Measurements from ENCODE around the gene KIF3A.

KIF3A gene

GRCh38 chr5:132785365-132785764, 48.0 kb upstream of the KIF3A start:
- Histone ChIP-seq H4K20me1 (ENCODE audit: insufficient read depth, low read length, poor library complexity, severe bottlenecking) (no peaks in the 10 kb centered on the region), H3F3A (ENCODE audit: low read depth) (no peaks in the 10 kb centered on the region), H2AFZ (ENCODE audit: low read length) (no peak overlapping the region), H3K4me1 (ENCODE audit: insufficient read depth, low read length, poor library complexity, severe bottlenecking) (no peaks in the 10 kb centered on the region), H3K36me3 (ENCODE audit: insufficient read depth, low read length) (no peaks in the 10 kb centered on the region), H3K9ac (ENCODE audit: low read depth, low read length, poor library complexity, severe bottlenecking) (no peak overlapping the region), H3K79me2 (ENCODE audit: insufficient read depth, low read length) (no peaks in the 10 kb centered on the region), H3K9me2 (replicated peaks; ENCODE audit: low read depth, low read length) (no peaks in the 10 kb centered on the region), H3K4me2 (ENCODE audit: low read depth, low read length, poor library complexity, severe bottlenecking) (no peak overlapping the region), H3K27me3 (ENCODE audit: insufficient read depth, low read length, poor library complexity, severe bottlenecking) (no peaks in the 10 kb centered on the region), H3K4me3 (ENCODE audit: low read length, poor library complexity, severe bottlenecking) (no peak overlapping the region), H3K9me3 (ENCODE audit: insufficient read depth, low read depth, low read length) (no peaks in the 10 kb centered on the region)
- TF ChIP-seq EZH2phosphoT487 (IDR thresholded peaks at IDR 0.05; ENCODE audit: borderline replicate concordance), result no peak
- no peak for TF ChIP-seq CTCF (conservative IDR thresholded peaks at IDR 0.05; ENCODE audit: low read length)

- Histone ChIP-seq H3K36me3 (ENCODE audit: insufficient read depth, low read length) (no peaks in the 10 kb centered on the region), H3K9ac (ENCODE audit: low read depth, low read length, poor library complexity, severe bottlenecking) (no peak overlapping the region), H3K4me2 (ENCODE audit: low read depth, low read length, poor library complexity, severe bottlenecking) (no peak overlapping the region), H4K20me1 (ENCODE audit: insufficient read depth, low read length, poor library complexity, severe bottlenecking) (no peaks in the 10 kb centered on the region), H3K4me3 (ENCODE audit: low read length, poor library complexity, severe bottlenecking) (no peak overlapping the region), H3F3A (ENCODE audit: low read depth) (no peaks in the 10 kb centered on the region), H3K4me1 (ENCODE audit: insufficient read depth, low read length, poor library complexity, severe bottlenecking) (peaks cover 4% of the 10 kb centered on the region), H3K9me2 (replicated peaks; ENCODE audit: low read depth, low read length) (no peaks in the 10 kb centered on the region), H3K79me2 (ENCODE audit: insufficient read depth, low read length) (no peaks in the 10 kb centered on the region), H2AFZ (ENCODE audit: low read length) (no peak overlapping the region), H3K27me3 (ENCODE audit: insufficient read depth, low read length, poor library complexity, severe bottlenecking) (no peaks in the 10 kb centered on the region), H3K9me3 (ENCODE audit: insufficient read depth, low read depth, low read length) (no peaks in the 10 kb centered on the region)
- TF ChIP-seq CTCF (conservative IDR thresholded peaks at IDR 0.05; ENCODE audit: low read length) (no peak), EZH2phosphoT487 (IDR thresholded peaks at IDR 0.05; ENCODE audit: borderline replicate concordance) (no peak)
Observed at GRCh38 chr5:132782101-132782500, 44.8 kb upstream of the KIF3A start.

- Histone ChIP-seq H3K9me2 (replicated peaks; ENCODE audit: low read depth, low read length) (no peaks in the 10 kb centered on the region), H3K27me3 (ENCODE audit: insufficient read depth, low read length, poor library complexity, severe bottlenecking) (no peaks in the 10 kb centered on the region), H3K9ac (ENCODE audit: low read depth, low read length, poor library complexity, severe bottlenecking) (no peak overlapping the region), H3K4me1 (ENCODE audit: insufficient read depth, low read length, poor library complexity, severe bottlenecking) (peaks cover 4% of the 10 kb centered on the region), H3K36me3 (ENCODE audit: insufficient read depth, low read length) (no peaks in the 10 kb centered on the region), H3K4me3 (ENCODE audit: low read length, poor library complexity, severe bottlenecking) (no peak overlapping the region), H3K9me3 (ENCODE audit: insufficient read depth, low read depth, low read length) (no peaks in the 10 kb centered on the region), H2AFZ (ENCODE audit: low read length) (no peak overlapping the region), H4K20me1 (ENCODE audit: insufficient read depth, low read length, poor library complexity, severe bottlenecking) (no peaks in the 10 kb centered on the region), H3K79me2 (ENCODE audit: insufficient read depth, low read length) (no peaks in the 10 kb centered on the region), H3K4me2 (ENCODE audit: low read depth, low read length, poor library complexity, severe bottlenecking) (no peak overlapping the region), H3F3A (ENCODE audit: low read depth) (no peaks in the 10 kb centered on the region)
- no peak for TF ChIP-seq CTCF (conservative IDR thresholded peaks at IDR 0.05; ENCODE audit: low read length)
- no peak for TF ChIP-seq EZH2phosphoT487 (IDR thresholded peaks at IDR 0.05; ENCODE audit: borderline replicate concordance)
Observed at GRCh38 chr5:132781029-132781428, 43.7 kb upstream of the KIF3A start.
